NCI-H2171 (cell line): Measurements from ENCODE around the gene SULF2.
A peak's percentile ranks its signal among the peaks of the same experiment; 100 is the strongest.

Experiments
- DNase-seq: peaks from one replicate; lab custom pipeline; 2025; lab: John Stamatoyannopoulos, UW

Gene SULF2

DNA sequence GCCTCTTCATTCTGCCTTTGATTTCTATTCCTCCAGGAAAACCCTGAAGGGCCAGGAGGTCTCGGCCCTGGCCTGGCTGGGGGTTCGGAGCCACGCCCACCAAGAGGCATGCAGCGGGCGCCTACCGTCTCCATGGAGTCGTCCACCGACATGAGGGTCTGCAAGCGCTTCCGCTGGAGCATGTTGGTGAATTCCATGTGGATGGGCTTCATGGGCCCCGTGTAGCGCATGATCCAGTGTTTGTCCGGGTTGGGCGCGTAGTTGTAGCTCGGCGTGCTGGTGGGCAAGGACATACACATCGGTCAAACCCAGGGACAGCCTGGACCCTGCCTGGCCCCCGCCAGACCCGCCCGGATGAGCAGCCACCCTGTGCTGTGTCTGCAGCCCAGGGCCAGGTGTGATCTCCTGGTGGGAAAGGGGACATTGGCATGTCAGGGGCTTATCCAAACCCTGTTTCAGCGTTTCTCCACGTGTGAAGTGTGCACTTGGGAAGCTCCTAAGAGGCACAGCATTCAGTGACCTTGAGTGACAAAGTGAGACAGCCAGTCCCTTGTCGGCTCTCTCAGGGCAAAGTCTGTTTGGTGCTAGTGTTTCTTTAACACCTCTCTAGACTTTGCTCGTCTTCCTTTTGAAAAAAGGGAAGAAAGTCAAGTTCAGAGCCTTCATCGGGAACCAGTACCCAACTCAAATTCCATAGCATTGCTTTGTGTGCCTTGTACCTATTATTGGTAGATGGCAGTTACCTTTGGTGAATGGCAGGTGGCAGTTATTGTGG is 100.8 kb downstream of the SULF2 start:
- DNase-seq = no peak

DNA sequence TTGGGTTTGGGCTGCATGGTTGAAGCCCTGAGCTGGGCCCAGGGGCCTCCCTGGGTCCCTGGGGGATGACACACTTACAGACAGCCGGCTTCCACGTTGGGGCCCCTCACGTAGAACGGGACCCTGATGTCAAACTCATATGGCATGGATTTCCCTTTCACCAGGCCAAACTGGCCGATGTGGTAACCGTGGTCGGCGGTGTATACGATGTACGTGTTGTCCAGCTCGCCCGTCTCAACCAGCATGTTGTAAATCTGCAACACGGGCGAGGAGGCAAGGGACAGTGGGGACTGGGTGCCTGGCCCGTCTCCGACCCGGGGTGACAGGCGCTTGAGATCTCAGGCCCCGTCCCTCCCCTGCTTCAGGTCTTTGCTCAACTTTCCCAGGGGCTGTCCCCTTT is 102.4 kb downstream of the SULF2 start:
- no peak for DNase-seq

DNA sequence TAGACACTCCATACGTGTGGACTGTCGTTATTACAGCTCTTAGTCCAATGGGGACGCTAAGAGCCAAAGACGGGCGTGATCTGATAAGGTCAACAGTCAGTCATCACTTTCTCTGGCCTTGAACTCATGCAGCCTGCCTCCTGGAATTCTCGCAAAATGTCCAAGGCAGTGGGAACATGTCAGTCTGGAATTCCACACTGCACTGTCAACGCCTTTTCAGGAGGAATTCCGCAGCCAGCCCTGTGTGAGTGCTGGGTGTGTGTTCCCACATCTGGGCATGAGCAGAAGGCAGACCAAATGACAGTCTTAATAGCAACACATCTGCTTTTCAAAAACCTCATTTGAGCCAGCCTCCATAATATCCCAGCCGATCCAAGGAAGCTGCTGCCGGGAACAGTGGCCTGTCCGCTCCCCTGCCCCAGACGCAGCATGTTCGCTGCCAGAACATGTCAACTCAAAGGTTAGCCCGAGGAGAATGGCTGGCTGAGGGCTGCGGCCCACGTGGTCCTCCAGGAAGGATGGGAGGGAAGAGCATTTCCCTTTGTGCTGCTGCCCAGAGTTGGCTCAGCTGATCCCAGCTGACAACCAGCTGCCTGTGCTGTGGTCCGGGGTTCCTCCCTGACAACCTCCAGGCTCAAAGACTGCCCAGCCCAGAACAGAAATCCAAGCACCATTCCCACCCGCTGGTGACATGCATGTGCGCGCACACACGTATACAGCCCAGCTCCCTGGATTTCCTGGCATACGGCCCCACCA is 103.1 kb downstream of the SULF2 start:
- DNase-seq = no peak

DNA sequence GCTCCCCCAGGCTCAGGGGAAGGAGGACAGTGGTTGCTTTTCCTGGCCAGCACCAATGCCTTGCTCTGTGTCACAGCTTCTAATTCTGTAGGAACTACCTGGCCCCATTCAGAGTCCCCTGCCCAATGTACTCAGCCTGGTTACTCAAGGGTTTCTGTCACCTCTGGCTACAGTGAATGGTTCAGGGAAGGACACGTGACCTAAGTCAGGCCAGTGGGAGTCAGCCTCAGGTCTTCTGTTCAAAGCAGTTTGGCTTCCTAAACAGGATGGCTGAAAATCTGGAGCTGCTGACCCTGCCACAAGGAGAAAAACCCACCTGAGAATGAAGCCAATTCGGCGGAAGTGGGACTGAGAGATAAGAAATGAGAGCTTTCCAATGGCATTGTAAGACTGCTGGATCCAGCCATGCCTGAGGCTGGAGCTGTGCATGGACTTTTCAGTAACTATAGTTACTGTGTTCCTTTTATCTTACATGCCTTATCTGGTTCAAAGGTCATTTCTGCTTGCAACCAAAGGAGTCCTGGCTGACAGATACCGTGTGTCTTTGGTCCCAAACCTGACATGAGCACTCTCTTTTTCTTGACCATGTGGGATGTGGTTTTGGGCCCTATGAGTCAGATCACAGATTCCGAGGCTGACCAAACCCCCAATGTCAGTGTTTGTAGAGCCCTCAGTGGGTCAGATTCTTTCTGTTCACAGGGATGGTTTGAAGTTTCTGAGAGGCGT is 104.3 kb downstream of the SULF2 start:
- no peak for DNase-seq

DNA sequence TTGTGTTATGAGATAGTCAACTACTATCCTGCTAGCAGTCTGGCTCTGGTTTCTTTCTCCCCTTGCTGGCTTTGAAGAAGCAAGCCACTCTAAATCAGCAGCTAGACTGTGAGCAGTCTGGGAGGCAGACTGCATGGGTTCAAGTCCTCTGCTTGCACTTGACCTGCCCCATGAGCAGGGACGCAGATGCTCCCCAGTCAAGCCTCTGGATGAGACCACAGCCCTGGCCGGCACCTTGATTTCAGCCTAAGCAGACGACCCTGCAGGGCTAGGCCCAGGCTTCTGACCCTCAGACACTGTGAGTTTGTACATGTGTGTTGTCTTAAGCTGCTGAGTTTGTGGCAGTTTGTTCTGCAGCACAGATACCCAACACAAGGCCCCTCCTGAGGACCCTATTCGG is 105.8 kb downstream of the SULF2 start:
- no peak for DNase-seq

DNA sequence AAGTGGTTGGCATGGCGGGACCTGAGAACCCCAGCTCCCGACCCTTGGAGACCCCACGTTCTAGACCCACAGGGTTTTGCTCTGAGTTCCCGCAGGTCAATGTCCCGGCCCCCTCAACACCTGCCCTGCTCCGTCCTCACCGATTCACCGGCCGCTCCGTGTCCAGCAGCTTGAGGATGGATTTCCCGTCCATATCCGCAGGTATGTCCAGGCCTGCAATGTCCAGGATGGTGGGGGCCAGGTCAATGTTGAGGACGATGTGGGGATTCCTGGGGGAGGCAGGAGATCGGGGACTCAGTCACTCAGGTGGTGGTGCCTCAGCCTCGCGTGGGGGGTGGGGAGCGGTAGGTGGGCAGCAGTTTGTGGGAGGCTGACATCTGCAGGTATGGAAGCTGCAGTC is 106.7 kb downstream of the SULF2 start:
- DNase-seq = no peak

DNA sequence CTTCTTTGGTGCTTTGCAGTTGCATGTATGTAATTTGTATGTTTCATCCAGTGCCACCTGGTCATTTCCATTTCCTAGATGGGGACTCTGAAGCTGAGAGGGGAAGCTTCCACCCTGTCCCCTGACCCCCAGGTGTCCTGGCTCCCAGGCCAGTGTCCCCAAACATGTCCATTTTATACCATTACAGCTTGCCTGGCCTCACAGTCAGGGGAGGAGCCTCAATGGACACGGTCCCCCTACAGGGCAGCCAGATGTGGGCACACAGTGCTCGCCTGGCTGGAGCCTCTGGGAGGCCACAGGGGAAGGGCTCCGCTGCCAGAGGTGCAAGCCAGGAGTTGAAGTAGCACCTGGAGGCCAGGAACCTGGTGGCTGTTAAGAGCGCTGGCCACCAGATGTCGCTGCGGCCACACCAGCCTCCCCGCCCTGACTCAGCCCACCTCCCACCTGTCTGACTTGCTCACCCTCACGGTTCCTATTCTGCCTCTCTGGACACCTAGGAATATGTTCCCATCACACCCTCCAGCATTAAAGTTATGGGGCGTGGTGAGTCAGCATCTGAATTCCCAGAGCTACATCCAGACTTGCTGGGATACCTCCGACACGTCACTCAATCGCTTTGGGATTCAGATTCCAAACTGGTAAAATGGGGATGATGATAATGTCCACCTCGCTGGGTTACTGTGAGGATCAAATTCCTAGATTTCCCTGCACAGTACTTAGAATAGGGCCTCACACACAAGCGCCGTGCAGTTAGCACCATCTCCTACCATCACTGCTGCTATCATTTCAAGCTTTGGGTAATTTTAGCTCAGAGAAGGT is 107.4 kb downstream of the SULF2 start:
- DNase-seq = peak; percentile 71

DNA sequence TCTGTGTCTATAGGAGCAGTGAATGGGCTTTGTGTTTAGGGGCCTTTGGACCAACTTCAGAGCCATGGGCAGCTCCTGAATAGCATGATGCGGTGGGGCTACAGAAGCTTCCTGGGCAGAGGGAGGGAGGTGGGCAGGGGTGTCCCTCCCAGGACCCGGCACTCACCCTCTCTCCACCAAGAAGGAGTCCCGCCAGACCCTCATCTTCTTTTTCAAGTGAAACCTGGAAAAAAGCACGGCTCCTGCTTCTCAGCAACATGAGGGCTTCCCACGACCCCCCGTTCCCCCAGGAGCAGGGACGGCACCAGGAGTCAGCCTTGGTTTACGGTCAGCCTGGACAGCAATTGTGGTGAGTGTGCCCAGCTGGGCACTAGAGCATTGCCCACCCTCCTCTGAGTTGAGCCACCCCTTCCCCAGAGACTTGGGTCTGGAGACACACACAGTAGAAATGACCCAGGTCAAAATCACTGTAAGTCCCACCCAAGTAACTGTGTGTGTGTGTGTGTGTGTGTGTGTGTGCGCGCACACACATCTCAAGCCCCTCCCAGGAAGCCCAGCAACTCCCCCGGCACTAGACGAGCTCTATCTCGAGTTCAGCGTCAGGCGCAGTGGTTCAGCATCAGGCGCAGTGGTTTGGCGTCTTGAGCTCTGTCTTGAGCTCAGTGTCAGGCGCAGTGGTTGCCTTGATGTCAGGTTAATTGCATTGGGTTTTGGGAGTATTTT is 108.2 kb downstream of the SULF2 start:
- DNase-seq = no peak

DNA sequence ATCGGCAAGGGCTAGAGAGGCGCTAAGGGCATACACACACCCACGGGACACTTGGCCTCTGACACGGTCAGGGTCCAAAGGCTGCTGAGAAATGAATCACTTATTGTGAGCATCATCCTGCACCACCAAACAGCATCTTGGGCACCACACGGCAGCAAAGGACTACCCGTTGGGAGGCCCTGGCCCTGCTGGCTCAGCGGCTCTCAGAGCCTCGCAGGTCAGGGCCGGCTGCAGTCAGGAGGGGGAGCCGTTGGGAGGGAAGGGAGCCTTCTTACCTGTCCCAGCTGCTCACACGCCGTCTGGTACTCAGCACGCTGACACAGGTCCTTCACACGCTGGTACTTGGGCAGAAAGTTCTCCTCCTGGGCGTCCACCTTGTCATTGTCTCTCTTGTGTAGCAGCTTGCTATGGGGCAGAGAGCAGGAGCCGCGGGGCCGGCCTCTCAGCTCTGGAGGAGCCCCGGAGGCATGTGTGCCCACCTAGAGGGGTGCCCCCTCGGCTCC is 109.0 kb downstream of the SULF2 start:
- no peak for DNase-seq

DNA sequence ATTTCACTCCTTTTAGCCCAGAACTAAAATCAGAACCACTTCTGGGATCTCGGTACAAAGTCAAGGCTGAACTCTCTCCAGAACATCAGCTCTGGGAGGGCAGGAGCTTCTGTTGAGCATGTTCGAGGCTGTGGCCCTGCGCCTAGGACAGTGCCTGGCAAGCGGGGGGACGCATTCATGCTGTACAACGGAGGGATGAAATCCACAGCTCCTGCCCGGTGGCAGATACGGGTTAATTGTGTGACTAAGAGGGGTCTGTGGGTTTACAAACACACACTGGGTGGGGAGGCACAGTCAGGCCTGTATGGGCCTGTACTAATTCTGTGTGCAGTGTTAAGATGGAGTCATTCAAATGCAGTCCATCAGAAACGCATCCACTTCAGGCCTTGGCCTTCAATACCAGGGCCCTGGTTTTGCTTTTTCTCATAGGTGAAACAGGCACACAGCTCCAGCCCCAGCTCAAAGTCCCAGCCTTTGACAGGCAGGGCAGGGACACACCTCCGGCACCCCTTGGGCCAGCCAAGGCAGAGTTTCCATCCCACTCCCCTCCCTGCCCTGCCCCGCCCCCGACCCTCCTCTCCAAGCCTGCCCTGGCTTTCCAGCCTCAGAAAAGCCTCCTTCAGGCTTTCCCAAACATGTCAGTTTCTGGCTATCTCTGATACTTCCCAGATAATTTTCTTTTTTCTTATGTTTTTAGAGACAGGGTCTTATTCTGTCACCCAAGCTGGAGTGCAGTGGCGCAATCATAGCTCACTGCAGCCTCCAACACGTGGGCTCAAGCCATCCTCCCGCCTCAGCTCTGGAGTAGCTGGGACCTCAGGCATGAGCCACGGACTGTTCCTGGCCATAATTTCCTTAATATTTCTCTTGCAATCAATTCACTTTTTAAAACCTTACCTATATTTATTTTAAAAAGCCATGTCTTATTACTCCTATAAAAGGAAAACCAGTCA is 109.8 kb downstream of the SULF2 start:
- DNase-seq = no peak

DNA sequence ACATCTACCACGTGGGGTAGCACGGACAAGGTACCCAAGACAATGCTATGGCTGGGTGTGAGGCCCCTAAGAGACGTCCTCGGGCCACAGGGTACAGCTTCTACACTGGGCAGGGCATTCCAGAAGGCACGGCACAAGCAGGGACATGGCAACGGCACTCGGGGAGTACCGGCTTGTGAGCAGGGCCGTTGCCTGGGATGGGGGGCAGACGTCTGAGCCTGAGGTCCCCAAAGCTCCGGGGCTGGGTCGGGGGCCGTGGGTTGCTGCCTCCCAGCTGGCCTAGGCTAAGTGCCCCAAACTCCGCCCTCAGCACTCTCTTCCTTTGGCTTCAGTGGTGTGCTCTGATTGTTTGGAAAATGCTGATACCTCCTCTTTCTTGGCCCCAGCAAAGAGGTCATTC is 110.6 kb downstream of the SULF2 start:
- no peak for DNase-seq

DNA sequence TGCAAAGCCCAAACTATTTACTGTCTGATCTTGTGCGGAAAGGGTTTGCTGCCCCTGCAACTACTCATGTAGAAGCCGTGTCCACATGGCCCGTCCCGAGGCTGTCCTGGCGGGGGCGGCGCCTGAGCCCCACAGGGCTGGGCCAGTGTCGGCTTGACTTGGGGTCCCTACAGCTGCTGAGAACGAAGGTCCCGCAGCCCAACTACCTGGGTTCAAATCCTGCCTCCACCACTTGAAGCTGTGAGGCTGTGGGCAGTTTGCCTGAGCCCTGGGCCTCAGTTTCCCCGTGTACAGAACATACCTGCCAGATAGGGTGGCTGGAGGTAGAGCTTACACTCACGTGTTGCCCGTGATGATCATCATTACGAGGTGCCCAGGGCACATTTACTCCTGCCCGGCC is 111.1 kb downstream of the SULF2 start:
- no peak for DNase-seq

DNA sequence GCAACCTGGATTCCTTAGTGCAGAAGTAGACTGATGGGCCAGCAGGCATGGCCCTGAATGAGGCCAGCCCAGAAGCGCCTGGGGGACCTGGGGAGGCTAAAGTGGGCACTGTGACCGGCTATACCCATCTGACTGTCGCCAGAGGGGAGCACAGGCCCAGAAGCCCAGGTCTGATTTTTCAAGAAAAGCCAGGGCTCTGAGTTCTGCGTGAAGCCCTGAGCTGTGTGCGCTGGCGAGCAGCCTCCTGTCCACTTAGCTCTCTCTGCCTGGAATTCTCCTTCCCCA is 111.7 kb downstream of the SULF2 start:
- DNase-seq = no peak

DNA sequence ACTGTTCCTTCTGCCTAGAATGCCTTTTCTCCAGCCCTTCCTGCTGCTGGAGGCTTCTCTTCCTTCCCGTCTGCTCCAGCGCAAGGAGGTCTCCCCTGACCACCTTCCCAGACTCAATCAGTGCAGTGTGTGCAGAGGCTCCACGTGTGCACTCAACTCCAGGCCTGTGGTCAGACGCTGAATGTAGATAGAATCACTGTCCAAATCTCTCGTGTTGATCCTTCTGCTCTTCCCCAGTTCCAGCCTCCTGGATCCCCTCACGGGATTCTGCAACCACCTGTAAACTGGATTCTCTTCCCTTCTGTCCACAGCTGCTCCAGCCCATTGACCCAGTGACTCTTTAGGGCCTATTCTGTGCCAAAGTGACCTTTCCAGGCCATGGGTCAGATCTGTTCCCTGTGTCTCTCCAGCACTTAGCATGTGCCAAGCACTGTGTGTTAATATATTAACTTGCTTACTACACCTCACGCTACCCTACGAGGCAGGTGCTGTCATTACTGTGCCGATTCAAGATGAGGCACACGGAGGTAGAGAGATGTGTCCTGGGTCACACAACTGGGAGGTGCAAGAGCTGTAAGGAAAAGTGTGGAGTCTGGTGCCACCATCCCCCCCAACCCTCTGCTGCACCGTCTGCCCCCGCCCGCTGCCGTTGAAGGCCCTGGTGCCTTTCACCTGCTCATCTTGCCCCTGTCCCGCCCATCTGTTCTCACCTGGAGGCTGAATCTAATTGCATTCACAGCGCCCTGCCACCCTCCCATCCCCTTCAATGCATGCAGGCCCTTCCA is 112.2 kb downstream of the SULF2 start:
- DNase-seq = no peak

DNA sequence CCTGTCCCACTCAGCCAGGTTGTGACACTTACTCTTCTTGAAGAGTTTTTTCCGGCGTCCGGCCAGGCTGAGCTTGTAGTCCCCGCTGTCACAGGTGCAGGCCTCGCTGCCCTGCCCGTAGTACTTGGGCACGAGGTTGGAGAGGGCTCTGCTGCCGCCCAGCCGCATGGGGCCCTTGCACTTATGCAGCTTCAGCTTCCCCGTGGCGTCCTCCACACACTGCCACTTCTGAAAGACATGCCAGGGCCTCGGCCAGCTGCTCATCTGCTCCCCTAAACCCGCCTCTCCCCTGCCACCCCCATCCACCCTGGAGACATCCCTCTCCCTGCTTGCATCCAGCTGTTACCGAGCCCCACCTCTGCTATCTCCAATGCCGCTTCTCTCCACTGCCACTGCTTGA is 113.1 kb downstream of the SULF2 start:
- no peak for DNase-seq

DNA sequence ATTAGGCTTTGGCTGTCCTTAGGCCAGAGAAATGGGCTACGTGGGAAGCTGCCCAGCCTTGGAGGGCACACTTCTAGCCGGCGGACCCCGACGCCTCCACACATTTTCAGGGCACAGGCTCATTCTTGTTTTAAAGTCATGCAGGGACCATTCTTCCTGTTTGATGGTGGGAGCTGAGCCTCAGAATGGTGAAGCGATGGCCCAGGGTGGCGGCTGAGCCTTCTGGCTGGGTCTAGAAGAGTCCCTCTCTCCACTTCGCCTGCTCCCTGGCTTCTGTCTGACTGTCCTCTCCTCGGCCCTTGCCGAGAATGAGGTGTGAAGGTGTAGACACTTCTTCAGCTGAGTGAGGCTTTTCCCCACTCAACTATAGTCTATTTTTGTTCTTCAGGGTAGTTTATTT is 114.4 kb downstream of the SULF2 start:
- no peak for DNase-seq

DNA sequence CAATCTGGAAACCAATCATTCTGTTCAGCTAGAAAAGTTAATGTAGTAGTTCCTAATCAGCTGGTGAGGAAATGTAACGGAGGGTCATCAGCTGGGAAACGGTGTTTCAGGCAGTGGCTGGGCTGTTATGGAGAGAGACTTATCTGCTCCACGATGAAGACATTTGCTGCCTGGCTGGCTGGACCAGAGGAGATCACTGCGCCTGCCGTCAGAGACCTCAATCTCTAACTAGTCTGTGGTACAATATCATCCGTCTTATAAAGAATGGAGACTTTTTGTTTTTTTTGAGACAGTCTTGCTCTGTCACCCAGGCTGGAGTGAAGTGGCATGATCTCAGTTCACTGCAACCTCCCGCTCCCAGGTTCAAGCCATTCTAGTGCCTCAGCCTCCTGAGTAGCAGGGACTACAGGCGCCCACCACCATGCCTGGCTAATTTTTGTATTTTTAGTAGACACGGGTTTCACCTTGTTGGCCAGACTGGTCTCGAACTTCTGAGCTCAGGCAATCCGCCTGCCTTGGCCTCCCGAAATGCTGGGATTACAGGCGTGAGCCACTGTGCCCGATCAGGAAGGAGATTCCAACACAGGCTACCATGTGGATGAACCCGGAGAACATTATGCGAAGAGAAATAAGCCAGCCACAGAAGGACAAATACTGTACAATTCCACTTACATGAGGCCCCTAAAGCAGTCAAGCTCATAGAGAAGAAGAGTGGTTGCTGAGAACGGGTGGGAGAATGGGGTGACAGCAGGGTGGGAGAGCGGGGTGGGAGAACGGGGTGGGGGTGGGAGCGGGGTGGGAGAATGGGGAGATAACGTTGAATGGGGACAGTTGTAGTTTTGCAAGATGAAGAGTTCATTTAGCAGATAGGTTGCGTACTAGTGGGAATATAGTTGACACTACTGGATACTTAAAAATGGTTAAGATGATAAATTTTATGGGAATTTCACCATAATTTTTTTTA is 115.1 kb downstream of the SULF2 start:
- DNase-seq = no peak

DNA sequence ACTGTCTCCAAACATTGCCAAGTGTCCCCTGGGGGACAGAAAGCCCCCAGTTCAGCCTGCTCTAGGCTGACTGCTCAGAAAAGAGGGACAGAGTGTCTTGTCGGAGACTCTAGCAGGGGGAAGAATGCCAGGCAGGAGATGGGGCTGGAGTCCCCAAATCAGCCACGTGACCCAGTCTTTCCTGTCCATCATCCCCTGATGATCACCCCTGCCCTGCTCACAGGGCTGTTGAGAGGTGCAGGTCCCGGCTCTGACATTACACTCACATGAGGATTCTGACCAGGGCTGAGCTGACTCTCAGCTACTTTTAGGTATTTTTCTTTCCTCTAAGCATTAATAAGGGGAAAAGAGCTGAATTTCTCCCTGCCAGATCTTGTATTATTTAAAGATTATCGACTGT is 115.8 kb downstream of the SULF2 start:
- no peak for DNase-seq

DNA sequence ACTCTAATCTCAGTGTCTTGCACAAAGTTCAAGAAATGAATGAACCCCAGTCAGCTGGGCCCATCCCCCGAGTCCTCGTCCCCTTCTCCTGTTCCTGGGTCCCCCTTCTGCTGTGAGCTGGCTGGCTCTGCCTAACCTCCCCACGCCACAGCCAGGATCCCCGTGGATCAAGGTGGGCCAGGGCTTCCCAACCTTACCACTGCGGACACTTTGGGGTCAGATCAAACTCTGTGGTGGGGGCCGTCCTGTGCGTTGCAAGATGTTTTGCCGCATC is 116.2 kb downstream of the SULF2 start:
- DNase-seq = no peak
